ENCODE data around the gene TSKU.
"Not testable (repeated sequence)": the region's sequence is repeated elsewhere in the genome, so short reads cannot be mapped to it uniquely, and the experiment has no call there.

The TSKU gene

GRCh38 chr11:76823481-76824028 lies 40.4 kb downstream of the TSKU start:
- no peak for DNase-seq (ENCODE audit: low read depth in 1 of 2, low spot score in 1 of 2)

DNA sequence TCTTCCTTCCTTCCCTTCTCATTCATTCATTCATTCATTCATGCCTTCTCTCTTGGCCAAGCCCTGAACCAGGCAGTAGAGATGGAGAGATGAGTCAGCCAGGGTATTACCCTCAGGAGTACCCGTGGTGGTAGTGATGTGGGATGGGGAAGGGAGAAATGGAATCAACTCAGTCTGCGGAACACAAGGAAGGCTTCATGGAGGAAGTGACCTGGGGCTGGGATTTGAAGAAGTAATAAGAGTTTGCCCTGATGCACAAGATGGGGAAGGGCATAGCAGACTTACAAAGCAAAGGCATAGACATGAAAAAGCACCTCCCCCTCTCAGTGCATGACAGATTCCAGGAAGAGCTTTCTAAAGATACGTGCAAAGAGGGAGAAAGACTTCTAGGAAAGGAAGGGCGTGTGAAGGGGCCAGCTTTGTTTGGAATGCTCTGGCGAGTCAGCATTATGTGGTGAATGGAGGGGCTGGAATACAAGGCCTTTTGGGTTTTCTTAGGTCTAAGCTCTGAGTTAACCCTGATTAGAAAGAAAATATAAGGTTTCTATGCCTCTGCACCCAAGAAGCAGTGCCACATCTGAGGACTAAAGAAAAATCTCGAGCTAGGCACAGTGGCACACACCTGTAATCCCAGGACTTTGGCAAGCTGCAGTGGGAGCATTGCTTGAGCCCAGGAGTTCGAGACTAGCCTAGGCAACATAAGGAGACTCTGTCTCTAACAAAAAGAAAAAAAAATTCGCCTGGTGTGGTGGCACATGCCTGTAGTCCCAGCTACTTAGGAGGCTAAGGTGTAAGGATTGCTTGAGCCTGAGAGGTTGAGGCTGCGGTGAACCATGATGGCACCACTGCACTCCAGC lies 41.2 kb downstream of the TSKU start:
- no peak for DNase-seq (ENCODE audit: low read depth in 1 of 2, low spot score in 1 of 2)

DNA sequence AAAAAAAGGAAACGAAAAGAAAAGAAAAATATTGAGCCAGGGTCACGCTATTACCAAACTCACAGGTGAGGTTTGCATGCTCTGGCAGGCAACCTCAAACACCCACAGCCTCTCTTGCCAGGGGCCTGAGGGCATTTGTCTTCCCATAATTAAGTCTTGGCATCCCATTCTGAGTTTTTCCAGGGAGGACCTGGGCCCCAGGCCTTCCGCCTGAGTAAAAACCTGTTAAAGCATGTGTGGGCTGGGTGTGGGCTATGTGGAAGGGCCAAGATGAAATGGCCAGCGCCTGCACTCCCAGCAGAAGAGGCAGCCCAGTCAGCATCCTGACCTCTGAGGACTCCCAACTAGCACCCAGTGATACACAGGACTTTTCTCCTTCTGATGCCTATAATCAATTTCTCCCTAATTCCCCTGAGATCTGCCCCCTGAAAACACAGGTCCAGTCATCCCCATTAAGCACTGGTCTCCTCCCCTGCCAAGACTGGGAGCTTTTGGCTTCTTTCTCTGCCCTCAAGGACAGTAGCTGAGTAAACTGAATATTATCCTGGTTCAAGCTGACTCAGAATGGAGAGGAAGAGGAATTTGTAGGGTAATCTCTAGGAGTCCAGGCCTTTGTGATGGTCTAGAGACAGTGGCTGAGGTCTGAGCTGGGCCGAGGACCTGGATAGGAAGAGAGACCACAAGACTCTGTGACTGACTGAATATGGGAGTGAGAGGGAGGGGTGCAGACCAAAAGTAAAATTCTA lies 42.0 kb downstream of the TSKU start:
- no peak for DNase-seq (ENCODE audit: low read depth in 1 of 2, low spot score in 1 of 2)

DNA sequence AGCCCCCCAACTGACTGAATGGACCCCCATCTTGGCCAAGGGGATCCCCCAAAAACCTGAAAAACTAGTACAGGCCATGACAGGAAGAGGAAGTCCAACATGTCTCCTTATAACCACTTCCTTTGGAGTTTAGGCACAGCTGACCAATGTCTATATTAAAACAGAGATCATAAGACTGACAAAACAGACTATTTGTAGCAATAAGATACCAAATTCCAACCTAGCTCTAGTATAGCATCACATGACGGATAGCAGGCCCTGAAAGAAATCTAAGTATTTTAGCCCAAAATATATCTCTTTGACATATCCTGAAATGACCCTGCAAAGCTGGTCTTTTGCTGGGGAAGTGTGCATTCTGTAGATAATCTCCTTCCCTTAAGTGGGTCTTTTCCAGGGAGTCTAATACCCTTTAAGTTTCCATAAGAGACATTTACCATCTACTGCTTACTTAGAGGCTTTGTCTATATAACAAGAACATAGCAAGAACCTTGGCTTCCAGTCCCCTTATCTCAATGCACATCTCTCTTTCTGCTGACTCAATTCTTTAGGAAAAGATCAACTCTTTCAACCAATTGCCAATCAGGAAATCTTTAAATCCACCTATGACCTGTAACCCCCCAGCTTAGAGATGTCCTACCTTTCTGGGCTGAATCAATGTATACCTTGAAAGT lies 42.7 kb downstream of the TSKU start:
- DNase-seq (ENCODE audit: low read depth in 1 of 2, low spot score in 1 of 2): no peak

DNA sequence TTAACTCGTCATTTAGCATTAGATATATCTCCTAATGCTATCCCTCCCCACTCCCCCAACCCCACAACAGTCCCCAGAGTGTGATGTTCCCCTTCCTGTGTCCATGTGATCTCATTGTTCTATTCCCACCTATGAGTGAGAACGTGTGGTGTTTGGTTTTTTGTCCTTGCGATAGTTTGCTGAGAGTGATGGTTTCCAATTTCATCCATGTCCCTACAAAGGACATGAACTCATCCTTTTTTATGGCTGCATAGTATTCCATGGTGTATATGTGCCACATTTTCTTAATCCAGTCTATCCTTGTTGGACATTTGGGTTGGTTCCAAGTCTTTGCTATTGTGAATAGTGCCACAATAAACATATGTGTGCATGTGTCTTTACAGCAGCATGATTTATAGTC lies 43.4 kb downstream of the TSKU start:
- not testable (repeated sequence) for DNase-seq (ENCODE audit: low read depth in 1 of 2, low spot score in 1 of 2)

DNA sequence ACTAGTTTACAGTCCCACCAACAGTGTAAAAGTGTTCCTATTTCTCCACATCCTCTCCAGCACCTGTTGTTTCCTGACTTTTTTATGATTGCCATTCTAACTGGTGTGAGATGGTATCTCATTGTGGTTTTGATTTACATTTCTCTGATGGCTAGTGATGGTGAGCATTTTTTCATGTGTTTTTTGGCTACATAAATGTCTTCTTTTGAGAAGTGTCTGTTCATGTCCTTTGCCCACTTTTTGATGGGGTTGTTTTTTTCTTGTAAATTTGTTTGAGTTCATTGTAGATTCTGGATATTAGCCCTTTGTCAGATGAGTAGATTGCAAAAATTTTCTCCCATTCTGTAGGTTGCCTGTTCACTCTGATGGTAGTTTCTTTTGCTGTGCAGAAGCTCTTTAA lies 43.8 kb downstream of the TSKU start:
- not testable (repeated sequence) for DNase-seq (ENCODE audit: low read depth in 1 of 2, low spot score in 1 of 2)

DNA sequence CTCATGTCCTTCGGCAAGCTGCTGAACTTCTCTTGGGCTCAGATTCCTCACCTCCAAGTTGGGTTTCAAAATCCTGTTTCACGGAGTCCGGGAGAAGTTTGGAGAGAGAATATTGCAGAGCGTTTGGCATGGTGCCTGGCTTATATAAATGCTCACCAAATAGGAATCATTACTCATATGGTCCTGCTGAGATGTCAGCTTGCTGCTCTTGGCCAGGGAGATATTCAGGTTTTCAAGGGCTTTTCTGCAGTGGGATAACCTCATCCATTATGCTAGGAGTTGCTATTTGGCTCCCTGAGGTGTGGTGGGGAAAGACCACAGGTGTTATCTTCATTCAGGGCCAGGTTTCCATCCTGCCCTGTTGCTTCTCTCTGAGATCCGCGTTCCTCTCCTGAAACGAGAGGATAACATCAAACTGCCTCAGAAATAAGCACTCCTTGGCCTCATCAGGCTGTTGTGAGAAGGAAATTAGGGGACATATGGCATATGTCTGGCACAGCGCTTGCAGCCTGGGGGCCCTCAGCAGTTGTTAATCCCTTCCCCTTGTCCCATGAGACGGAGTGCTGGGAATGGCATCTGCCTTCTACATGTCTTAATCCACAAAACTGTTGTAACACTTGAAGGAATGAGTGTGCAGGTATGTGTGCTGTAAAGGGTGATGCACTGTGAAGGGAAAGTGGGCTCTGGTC lies 47.6 kb downstream of the TSKU start:
- DNase-seq (ENCODE audit: low read depth in 1 of 2, low spot score in 1 of 2): no peak

- no peak for DNase-seq (ENCODE audit: low read depth in 1 of 2, low spot score in 1 of 2)
Measured at GRCh38 chr11:76831686-76832310, 48.6 kb downstream of the TSKU start.

- no peak for DNase-seq (ENCODE audit: low read depth in 1 of 2, low spot score in 1 of 2)
Measured at GRCh38 chr11:76832361-76832760, 49.2 kb downstream of the TSKU start.

- DNase-seq (ENCODE audit: low read depth in 1 of 2, low spot score in 1 of 2): no peak
Measured at GRCh38 chr11:76834151-76834550, 51.0 kb downstream of the TSKU start.

GRCh38 chr11:76835036-76835435 lies 51.9 kb downstream of the TSKU start:
- no peak for DNase-seq (ENCODE audit: low read depth in 1 of 2, low spot score in 1 of 2)

GRCh38 chr11:76835928-76836612 lies 52.9 kb downstream of the TSKU start:
- DNase-seq (ENCODE audit: low read depth in 1 of 2, low spot score in 1 of 2): no peak

DNA sequence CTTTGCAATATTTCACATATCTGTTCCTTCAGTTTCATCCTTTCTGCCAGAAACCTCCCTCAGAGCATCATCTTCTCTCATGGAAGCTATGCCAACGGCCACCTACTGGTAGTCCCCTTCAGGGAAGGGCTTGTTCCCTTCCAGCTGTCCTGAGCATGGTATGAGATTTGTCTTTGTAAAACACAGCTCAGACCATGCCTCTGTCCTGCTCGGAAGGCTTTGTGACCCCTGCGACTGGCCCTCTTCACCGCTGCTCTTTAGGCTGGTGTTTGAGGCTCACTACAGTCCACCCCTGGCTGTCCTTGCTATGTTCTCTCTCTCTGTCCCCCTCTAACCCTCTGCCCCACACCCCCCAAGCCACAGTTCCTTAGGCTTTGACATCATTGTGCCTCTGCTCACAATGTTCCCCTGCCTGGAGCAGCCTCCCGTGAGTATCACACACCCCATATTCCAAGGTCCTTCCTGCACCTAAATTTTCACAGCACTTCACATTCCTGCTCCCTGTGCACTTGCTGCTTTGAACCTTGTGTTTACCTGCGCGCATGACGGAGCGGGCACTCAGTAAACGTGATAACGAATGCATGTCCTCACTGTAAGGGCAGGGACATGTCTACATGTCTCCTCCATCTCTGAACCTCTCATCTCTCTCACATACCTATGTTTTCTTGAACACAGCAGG lies 53.6 kb downstream of the TSKU start:
- no peak for DNase-seq (ENCODE audit: low read depth in 1 of 2, low spot score in 1 of 2)

GRCh38 chr11:76837696-76838677 lies 54.8 kb downstream of the TSKU start:
- DNase-seq (ENCODE audit: low read depth in 1 of 2, low spot score in 1 of 2): no peak

DNA sequence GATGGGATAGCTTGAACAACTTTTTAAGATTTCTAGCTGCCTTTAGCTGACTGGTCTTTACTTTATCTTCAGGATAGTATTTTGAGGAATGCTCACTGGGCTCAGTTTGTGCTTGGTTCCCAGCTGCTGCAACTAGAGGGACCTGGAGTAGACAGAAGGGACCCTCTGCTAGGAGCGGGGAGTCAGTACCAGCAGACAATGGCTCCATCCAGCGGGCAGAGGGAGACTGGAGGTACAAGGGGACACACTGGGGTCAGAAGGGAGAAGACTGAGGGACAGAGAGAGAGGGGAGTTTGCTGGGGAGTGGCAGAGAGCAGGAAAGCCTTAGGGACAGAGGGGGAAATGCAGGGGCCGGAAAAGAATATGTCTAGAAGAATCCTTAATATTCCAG lies 55.5 kb downstream of the TSKU start:
- DNase-seq (ENCODE audit: low read depth in 1 of 2, low spot score in 1 of 2): no peak

- DNase-seq (ENCODE audit: low read depth in 1 of 2, low spot score in 1 of 2): no peak
Measured at GRCh38 chr11:76839311-76839710, 56.2 kb downstream of the TSKU start.

- DNase-seq (ENCODE audit: low read depth in 1 of 2, low spot score in 1 of 2): no peak
Measured at GRCh38 chr11:76841923-76842452, 58.8 kb downstream of the TSKU start.

DNA sequence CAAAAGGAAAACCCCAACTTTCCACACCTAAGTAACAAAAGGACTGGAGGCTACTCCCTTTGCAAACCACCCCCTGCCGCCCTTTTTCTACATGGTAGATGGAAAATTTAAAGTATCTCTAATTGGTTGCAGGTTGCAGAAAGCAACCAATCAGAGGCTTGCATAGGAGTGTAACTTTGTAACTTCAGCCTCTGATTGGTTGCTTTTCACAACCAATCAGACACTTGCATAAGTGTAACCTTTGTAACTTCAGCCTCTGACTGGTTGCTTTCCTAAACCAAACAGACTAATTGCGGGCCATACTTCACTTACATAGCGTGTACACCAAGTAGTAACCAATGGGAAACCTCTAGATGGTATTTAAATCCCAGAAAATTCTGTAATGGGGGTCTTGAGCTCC lies 60.8 kb downstream of the TSKU start:
- no peak for DNase-seq (ENCODE audit: low read depth in 1 of 2, low spot score in 1 of 2)

All from activated CD4-positive, alpha-beta T cell treated with anti-CD3 and anti-CD28 coated beads, Interleukin-2, amount 50 U/mL, for 24 hours (primary cell).